Kidney capillary endothelial cell (primary cell): Measurements from ENCODE around the gene AVP.
"Not testable (repeated sequence)": the region's sequence is repeated elsewhere in the genome, so short reads cannot be mapped to it uniquely, and the experiment has no call there.

Experiments used
- DNase-seq: peaks from one replicate; pipeline ENCODE4 v3.0.0-alpha.2; 2018; ENCODE audit warnings: low spot score

Gene AVP, protein sequence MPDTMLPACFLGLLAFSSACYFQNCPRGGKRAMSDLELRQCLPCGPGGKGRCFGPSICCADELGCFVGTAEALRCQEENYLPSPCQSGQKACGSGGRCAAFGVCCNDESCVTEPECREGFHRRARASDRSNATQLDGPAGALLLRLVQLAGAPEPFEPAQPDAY

DNA sequence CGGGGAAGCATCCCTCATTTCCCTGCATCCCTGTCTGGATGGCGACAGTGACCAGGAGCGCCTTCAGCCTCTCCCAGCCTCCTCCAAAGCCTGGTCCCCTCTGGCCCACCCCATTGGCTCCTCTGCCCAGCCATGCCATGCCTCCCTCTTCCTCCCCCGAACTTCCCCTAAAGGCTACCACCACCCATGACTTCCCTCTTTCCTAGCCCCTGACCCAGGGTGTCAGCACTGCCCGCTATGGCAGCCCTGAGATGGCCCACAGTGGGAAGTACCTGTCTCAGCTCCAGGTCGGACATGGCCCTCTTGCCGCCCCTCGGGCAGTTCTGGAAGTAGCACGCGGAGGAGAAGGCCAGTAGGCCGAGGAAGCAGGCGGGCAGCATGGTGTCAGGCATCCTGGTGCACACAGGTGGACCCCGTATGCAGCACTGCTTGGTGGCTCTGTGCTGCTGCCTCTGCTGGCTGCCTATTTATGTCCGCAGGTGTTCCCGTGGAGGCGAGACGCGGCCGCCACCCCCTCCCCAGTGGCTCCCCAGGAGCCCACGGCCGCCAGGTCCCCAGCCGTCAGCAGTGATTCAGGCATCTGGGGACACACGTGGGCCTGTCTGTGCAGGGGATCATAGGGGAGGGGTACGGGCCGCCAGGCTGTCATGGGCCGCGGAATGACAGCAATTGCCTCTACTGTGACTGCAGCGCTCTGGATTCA lies at the start of gene AVP:
AVP (minus strand) TSS at position 442 of the 703 bp plus-strand sequence; CDS start at position 392, 50 bp downstream.
- no peak for DNase-seq

DNA sequence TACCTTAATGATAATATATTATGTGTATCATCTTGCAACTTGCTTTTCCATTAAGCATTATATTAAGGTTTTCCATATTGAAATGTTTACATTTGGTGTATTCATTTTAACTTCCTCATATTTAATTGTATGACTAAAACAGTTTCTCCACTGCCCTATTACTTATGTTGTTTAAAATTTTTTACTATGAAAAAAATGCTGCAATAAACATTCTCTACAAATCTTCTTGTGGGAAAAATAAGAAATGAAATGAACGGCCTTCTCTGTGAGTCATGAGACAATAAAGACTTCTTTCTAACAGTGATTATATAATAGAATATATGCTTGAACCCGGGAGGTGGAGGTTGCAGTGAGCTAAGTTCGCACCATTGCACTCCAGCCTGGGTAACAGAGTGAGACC lies 49.6 kb upstream of the AVP start:
- DNase-seq, result no peak

DNA sequence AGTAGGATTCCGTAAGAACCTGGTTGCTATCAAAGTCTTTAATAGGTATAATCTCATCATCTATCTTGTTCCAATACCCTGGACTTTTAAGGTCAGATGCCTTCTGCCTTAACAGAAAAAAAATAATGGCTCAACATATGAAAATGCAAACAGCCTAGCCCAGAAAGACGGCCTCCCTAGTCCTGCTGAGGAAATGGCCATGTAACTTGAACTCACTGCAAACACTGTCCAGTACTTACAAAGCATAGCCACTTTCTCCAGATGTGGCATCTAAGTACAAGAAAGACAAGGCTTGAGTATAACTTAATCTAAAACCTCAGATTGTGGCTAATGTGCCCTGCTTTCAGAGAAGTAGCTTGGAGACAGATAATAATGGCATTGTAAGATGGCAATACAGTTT lies 48.6 kb upstream of the AVP start:
- no peak for DNase-seq

DNA sequence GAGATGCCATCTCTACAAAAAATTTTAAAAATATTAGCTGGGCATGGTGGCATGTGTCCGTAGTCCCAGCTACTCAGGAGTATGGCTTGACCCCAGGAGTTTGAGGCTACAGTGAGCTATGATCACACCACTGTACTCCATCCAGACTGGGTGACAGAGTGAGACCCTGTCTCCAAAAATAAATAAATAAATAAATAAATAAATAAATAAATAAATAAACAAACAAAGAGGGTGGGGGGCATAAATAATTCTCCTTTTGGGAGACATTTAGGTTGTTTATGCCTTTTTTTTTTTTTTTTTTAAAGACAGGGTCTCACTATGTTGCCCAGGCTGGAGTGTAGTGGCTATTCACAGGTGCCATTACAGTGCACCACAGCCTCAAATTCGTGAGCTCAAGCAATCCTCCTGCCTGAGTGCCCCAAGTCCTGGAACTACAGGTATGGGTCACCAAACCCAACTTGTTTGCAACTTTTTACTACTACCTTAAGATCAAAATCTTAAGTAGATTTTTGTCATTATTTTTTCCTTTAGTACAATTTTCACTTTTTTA lies 45.6 kb upstream of the AVP start:
- no peak for DNase-seq

DNA sequence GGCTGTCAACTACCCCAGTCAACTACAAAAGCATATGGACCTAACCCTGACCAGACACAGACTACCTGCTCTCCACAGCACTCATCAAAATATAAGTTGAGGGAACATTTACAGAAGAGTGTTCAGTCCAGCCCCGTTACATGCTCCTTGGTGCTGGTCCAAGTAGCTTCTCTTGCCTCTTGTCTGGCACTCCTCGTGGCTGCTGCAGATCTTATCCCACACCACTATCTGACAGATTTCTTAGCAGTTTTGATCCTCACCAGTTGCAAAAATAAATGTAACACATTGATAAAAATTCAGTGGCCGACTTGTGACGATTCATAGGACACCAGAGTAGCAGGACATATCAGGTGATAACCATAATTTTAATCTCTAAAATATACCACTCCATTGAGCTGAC lies 44.6 kb upstream of the AVP start:
- no peak for DNase-seq

DNA sequence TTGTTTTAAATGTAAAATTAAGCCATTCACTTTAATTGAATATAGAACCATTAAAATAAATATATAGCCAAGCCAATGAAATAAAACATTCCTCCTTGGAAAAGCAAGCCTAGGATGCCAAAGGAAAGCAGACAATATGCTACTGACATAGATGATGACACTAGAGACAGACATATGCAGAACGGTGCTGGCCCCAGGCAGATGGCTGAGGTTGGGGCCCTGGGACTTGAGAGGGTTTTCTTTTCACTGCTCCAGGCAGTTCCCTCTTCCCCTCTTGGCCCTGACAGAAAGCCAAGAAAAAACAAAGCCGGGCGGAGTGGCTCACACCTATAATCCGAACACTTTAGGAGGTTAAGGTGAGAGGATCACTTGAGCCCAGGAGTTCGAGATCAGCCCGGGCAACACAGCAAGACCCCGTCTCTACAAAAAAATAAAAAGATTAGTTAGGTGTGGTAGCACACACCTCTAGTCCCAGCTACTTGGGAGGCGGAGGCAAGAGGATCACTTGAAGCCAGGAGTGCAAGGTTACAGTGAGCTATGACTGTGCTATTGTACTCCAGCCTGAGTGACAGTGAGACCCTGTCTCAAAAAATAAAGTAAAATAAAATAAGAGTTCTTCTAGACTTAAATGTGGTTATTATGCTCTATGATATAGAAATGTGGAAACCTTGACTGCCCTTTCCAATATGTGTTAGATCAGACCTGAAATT lies 43.9 kb upstream of the AVP start:
- no peak for DNase-seq

DNA sequence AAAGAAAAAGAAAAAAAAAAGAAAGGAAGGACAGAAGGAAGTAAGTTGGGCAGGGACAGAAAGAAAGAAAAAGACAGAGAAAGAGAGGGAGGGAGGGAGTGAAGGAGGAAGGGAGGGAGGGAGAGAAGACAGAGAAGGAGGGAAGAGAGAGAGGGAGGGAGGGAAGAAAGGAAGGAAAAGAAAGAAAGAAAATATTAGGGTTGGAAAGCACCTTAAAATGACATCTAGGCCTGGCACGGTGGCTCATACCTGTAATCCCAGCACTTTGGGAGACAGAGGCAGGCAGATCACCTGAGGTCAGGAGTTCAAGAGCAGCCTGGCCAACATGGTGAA lies 42.0 kb upstream of the AVP start:
- no peak for DNase-seq

DNA sequence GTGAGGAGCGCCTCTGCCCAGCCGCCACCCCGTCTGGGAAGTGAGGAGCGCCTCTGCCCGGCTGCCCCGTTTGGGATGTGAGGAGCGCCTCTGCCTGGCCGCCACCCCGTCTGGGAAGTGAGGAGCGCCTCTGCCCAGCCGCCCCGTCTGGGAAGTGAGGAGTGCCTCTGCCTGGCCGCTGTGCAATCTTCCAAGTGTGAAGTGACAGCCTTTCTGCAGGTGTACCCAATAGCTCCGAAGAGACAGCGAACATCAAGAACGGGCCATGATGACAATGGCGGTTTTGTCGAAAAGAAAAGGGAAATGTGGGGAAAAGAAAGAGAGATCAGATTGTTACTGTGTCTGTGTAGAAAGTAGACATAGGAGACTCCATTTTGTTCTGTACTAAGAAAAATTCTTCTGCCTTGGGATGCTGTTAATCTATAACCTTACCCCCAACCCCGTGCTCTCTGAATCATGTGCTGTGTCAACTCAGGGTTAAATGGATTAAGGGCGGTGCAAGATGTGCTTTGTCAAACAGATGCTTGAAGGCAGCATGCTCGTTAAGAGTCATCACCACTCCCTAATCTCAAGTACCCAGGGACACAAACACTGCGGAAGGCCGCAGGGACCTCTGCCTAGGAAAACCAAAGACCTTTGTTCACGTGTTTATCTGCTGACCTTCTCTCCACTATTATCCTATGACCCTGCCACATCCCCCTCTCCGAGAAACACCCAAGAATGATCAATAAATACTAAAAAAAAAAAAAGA lies 41.4 kb upstream of the AVP start:
- DNase-seq, result not testable (repeated sequence)

DNA sequence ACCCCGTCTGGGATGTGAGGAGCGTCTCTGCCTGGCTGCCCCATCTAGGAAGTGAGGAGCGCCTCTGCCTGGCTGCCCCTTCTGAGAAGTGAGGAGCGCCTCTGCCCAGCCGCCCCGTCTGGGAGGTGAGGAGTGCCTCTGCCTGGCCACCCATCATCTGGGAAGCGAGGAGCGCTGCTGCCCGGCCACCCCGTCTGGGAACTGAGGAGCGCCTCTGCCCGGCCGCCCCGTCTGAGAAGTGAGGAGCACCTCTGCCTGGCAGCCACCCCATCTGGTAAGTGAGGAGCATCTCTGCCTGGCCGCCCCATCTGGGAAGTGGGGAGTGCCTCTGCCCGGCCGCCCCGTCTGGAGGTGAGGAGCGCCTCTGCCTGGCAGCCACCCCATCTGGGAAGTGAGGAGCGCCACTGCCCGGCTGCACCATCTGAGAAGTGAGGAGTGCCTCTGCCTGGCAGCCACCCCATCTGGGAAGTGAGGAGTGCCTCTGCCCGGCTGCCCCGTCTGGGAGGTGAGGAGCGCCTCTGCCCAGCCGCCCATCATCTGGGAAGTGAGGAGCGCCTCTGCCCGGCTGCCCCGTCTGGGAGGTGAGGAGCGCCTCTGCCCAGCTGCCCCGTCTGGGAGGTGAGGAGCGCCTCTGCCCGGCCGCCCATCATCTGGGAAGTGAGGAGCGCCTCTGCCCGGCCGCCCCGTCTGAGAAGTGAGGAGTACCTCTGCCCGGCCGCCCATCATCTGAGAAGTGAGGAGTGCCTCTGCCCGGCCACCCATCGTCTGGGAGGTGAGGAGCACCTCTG lies 40.4 kb upstream of the AVP start:
- not testable (repeated sequence) for DNase-seq

DNA sequence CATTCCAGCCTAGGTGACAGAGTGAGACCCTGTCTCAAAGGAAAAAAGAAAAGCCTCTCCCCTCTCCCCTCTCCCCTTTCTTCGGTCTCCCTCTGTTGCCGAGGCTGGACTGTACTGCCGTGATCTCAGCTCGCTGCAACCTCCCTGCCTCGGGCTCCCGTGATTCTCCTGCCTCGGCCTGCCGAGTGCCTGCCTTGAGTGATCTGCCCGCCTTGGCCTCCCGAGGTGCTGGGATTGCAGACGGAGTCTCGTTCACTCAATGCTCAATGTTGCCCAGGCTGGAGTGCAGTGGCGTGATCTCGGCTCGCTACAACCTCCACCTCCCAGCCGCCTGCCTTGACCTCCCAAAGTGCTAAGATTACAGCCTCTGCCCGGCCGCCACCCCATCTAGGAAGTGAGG lies 39.6 kb upstream of the AVP start:
- not testable (repeated sequence) for DNase-seq

DNA sequence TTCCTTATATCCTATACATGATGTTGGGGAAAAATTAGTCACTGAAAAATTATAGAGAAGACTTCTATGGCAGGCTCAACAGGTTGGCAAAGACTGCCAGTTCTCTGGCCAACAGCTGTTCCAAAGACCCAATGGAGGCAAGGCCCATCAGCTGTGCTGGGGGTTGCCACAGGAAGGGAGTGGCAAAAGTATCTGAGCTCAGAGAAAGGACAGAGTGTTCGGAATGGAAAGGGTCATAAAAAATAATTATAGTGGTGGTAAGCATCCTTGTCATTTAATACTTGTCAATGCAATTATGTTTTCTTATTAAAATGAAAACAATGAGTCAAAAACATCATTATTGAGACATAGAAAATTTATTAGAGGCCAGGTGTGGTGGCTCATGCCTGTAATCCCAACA lies 39.0 kb upstream of the AVP start:
- DNase-seq, result no peak

DNA sequence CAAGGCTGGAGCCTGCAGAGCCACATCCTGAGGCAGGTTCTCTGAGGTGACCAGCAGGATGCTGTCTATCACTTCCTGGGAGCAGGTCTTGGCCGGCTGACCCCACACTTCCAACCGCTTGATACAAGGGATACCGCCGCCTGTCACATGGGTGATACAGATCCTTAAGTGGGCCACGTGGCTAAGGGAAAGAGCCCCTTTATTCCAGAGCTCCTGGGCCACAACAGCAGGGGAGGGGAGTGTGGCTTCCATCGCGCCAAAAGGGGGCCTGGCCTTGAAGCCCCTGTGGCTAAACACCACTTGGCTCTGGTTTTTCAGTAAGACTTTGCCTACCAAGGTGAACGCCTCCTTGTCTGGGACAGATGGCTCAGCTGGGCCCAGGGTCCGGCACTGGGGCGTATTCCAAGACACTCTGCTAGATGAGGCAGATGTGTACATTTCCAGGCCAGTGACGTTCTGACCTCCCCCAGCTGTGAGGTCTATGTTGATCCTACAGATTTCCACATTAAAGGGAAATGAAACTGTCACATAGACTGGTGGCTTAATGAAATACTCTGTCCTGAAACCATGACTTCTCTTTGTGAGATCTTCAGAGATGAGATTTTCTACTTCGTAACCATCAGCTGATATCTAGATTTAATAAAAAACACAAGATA lies 37.6 kb upstream of the AVP start:
- DNase-seq, result no peak

DNA sequence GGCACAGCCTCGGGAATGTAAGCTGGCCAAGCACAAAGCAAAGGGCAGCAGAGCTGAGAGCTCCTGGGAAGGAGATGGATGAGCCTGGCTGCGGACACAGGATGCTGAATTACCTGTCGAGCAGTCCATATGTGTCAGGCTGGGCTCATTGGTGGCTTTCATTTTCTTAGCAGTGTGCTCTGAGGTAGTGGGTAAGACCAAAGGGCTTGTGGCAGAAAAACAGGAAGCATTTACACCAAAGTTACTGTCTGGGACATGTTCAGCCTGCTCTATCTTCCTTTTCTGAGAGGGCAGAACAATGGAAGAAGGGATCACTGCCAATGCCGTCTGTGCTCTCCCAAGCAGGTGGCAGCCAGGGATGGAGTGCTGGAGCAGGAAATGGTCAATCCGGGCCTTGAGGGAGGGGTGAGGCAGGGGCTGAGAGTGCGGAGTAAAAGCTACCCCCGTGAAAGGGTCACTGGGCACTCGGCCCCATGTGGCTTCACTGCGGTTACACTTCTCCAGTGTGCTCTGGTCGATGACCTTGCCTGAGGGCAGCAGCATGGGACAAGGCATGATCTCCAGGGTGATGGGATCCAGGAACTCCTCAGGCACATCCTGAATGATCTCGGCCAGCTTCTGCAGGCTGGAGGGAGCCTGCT lies 36.9 kb upstream of the AVP start:
- no peak for DNase-seq

DNA sequence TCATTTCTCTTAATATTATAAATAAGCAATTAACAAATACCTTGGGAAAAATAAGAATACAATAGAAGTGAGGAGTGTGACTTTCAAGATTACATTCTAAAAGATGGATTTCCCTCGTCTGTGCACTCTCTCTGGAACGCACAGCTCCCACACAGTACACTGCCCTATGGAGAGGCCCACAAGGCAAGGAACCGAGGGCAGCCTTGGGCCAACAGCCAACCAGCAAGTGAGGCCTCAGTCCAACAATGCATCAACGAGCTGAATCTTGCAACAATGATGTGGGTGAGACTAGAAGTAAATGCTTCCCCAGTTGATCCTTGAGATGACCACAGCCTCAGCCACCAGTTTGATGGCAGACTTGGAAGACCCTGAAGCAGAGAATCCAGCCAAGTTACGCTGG lies 34.5 kb upstream of the AVP start:
- no peak for DNase-seq

DNA sequence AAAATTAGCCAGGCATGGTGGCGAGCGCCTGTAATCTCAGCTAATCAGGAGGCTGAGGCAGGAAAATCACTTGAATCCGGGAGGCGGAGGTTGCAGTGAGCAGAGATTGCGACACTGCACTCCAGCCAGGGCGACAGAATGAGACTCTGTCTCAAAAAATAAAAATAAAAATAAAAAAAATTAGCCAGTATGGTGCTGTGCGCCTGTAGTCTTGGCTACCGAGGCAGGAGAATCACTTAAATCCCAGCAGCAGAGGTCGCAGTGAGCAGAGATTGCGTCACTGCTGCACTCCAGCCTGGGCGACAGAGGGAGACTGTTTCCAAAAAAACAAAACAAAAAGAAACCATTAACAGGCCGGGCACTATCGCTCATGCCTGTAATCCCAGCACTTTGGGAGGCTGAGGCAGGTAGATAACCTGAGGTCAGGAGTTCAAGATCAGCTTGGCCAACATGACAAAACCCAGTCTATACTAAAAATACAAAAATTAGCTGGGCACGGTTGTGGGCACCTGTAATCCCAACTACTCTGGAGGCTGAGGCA lies 33.4 kb upstream of the AVP start:
- not testable (repeated sequence) for DNase-seq

DNA sequence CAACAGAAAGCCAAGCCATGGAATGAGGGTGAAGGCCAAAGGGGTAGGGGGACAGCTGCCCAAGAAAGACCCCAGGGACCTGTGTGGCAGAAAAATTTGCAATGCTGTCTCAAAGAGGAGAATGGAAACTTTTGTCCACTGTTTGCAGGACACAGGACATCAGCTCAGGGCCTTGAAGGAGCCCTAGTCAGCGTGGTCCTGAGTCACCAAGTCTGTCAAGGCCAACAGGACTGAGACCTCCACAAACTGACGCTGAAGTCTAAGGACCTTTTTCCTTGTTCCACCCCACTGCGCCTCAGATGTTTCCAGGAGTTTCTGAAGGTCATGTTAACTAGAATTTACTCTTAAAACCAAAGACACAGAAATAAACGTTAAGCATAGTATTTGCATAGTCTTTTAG lies 31.8 kb upstream of the AVP start:
- DNase-seq, result no peak

DNA sequence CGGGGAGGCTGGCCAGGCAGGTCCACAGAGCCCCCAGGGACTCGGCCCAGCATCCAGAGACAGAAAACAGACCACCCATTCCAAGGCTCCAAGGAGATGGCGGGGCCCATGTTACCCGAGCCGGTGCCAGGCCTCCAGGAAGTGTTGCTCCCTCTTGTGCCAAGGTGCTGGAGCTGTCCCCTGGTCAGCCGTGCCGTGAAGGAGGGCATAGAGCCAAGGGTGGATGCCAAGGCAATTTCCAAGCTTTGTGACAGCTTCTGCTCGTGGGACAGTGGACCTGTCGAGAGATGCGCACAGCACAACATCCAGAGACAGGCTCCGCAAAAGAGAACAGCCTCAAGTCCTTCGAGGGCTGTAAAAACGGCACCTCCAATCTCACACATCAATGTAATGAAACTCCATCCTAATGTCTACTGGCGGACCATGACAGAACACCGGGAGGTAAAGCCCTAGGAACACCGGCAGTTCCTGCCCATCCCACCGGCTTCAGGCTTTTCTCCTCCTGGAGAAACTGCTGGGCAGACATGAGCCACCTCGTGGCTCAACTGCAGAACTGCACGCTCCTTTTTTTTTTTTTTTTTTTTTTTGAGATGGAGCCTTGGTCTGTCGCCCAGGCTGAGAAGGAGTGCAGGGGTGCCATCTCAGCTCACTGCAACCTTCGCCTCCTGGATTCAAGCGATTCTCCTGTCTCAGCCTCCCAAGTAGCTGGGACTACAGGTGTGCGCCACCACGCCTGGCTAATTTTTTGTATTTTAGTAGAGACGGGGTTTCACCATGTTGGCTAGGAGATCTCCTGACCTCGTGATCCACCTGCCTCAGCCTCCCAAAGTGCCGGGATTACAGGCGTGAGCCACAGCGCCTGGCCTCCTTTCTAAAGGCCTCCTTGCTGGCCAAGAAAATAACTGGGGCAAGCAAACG lies 30.9 kb upstream of the AVP start:
- peak; percentile 40 for DNase-seq

DNA sequence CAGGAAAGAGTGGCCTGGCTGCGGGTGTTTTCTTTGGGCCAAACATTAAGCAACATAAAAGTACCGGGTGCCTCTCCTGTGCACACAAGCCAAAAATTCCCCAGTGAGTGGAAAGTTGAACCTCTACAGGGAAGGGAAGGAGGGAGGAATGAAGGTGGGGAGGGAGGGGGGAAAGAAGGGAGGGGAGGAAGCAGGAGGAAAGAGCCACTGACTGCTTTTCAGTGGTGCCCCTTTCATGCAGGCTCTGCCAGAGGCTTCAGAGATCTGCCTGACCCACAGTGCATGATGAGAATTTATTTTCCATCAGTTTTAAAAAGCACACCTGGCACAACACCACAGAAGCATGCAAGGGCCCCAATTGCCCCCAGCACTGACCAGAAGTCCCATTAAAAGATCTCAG lies 27.5 kb upstream of the AVP start:
- DNase-seq, result no peak

DNA sequence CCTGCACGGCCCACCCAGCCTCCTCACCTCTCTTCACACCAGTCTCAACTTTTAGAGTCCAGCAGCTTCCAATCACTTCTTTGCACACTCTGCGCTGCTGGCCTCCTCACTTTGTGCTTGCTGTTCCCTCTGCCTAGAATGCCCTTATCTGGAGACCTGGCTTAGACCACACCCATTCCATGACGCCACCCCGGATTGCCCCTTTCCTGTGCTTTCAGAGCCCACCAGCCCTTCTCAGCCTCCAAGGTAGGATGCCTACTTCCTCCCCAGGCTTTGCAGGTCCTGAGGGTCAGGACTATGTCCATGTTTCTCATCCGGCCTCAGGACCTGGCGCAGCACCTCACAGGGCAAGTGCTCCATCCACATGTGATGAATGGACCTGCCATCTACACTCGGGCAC lies 27.0 kb upstream of the AVP start:
- DNase-seq, result no peak
